Small intestine (tissue), 7 donors: ENCODE data around the gene DSCAML1. TPM values are rescaled to one million over a fixed set of nuclear protein-coding genes. Genes with fewer than 3 reads are reported as not detected.
"Not testable (repeated sequence)": the region's sequence is repeated elsewhere in the genome, so short reads cannot be mapped to it uniquely, and the experiment has no call there.

Experiments
- DNase-seq, 2 donors: peaks; one replicate each; pipeline versions ENCODE4 v3.0.0 to v3.0.0-alpha.2; 2013
- FAIRE-seq: peaks from 2 replicates; lab custom pipeline; 2012; peaks lifted over from hg19 to GRCh38; lab: Jason Lieb, UNC
- H3K27ac ChIP-seq, 3 donors: one replicate each; pipeline ENCODE4 v1.5.1; 2013; ENCODE audit warnings: low read length in 2 of 3, mild to moderate bottlenecking in 2 of 3, control low read depth in 1 of 3, inconsistent platforms in 1 of 3, low read depth in 1 of 3, moderate library complexity in 1 of 3
- H3K27me3 ChIP-seq, 3 donors: one replicate each; pipeline ENCODE4 v1.6.1; 2013; ENCODE audit warnings: low read length in 3 of 3, inconsistent platforms in 1 of 3; ENCODE audit not compliant: control insufficient read depth in 3 of 3, insufficient read depth in 3 of 3
- H3K36me3 ChIP-seq, 3 donors: one replicate each; pipeline ENCODE4 v1.6.1; 2013; ENCODE audit warnings: low read length in 3 of 3, inconsistent platforms in 1 of 3, low read depth in 1 of 3, mild to moderate bottlenecking in 1 of 3, moderate library complexity in 1 of 3; ENCODE audit not compliant: control insufficient read depth in 3 of 3, insufficient read depth in 2 of 3
- H3K4me1 ChIP-seq, 3 donors: one replicate each; pipeline ENCODE4 v1.6.1; 2013; ENCODE audit warnings: low read length in 2 of 3, inconsistent platforms in 1 of 3, low read depth in 1 of 3, mild to moderate bottlenecking in 1 of 3, moderate library complexity in 1 of 3; ENCODE audit not compliant: control insufficient read depth in 3 of 3, insufficient read depth in 2 of 3
- H3K4me3 ChIP-seq, 3 donors: one replicate each; pipeline ENCODE4 v1.5.1; 2013; ENCODE audit warnings: low read length in 3 of 3, control low read depth in 1 of 3, inconsistent platforms in 1 of 3, low read depth in 1 of 3, mild to moderate bottlenecking in 1 of 3, moderate library complexity in 1 of 3
- H3K9me3 ChIP-seq, 2 donors: one replicate each; pipeline ENCODE4 v1.6.1; 2013; ENCODE audit warnings: low read depth in 1 of 2, low read length in 1 of 2; ENCODE audit not compliant: control insufficient read depth in 2 of 2, insufficient read depth in 1 of 2
- WGBS, 3 donors: extraction: QIAGEN DNeasy Blood & Tissue Kit; methylation state at CpG; one replicate each; pipeline ENCODE4 v1.1.7; 2013; 5-methylcytosine and 5-hydroxymethylcytosine counted together
- polyA plus RNA-seq, 4 donors: library from polyadenylated mRNA; stranded (reverse) in 3 of 4; unstranded in 1 of 4; fragments of 200-250 nt in 3 of 4; fragments of 120-200 nt in 1 of 4; gene quantifications; one replicate each; pipeline versions ENCODE4 v1.2.1 to v1.2.3, GENCODE V29; 2013
- donor health status: healthy with polysubstance abuse.
- donor health status: control.
- donor health status: control.
- donor health status: Bipolar disorder and iron deficiency.
- donor health status: healthy.

DSCAML1 gene
- polyA plus RNA-seq, 4 donors, result under 0.01 to 3.3 (median 0.22) TPM; not detected in 1

- FAIRE-seq, H3K4me1 ChIP-seq: not testable (repeated sequence)
- H3K36me3 ChIP-seq, result peaks cover 7 to 45% (median 9%) of the 10 kb centered on the region in 3 donors
Measured at GRCh38 chr11:117398618-117399017, 398.4 kb downstream of the DSCAML1 start.

GRCh38 chr11:117396970-117397369, 400.0 kb downstream of the DSCAML1 start:
- no peak for DNase-seq
- no peak overlapping the region for H3K27ac ChIP-seq
- WGBS, 3 donors, result 98 to 99% (median 98%) methylated on average over 8 of the region's 8 CpGs
- H3K4me1 ChIP-seq, result no peaks in the 10 kb centered on the region
- FAIRE-seq, result no peak
- peaks cover 11 to 59% (median 13%) of the 10 kb centered on the region in 3 donors for H3K36me3 ChIP-seq
- H3K4me3 ChIP-seq, result no peak overlapping the region
- peaks cover 0 to 15% of the 10 kb centered on the region in 2 donors for H3K9me3 ChIP-seq
- no peaks in the 10 kb centered on the region for H3K27me3 ChIP-seq

More at GRCh38 chr11:117398618-117399017, 398.4 kb downstream of the DSCAML1 start:
- H3K27me3 ChIP-seq, DNase-seq, H3K27ac ChIP-seq, H3K4me3 ChIP-seq: not testable (repeated sequence)
- 97 to 100% (median 98%) methylated on average over 2 of the region's 2 CpGs for WGBS, 3 donors
- H3K9me3 ChIP-seq, result peaks cover 0 to 15% of the 10 kb centered on the region in 2 donors

- Histone ChIP-seq H3K4me1 (no peaks in the 10 kb centered on the region), H3K4me3 (no peak overlapping the region), H3K27me3 (no peaks in the 10 kb centered on the region), H3K27ac (no peak overlapping the region), H3K9me3 (peaks cover 0 to 15% of the 10 kb centered on the region in 2 donors), H3K36me3 (peaks cover 11 to 73% (median 13%) of the 10 kb centered on the region in 3 donors)
- DNase-seq (no peak), FAIRE-seq (no peak)
- WGBS, 3 donors, result 92 to 94% (median 93%) methylated on average over 4 of the region's 4 CpGs
Measured at GRCh38 chr11:117395476-117395875, 401.5 kb downstream of the DSCAML1 start.

- WGBS, 3 donors, result 91 to 98% (median 96%) methylated on average over 14 of the region's 14 CpGs
- peaks cover 11 to 73% (median 13%) of the 10 kb centered on the region in 3 donors for H3K36me3 ChIP-seq
- FAIRE-seq (no peak), DNase-seq (no peak)
- no peaks in the 10 kb centered on the region for H3K27me3 ChIP-seq
- H3K9me3 ChIP-seq, result peaks cover 0 to 15% of the 10 kb centered on the region in 2 donors
- no peak overlapping the region for H3K4me3 ChIP-seq
- H3K4me1 ChIP-seq, result no peaks in the 10 kb centered on the region
- no peak overlapping the region for H3K27ac ChIP-seq
Measured at GRCh38 chr11:117394221-117394925, 402.6 kb downstream of the DSCAML1 start.

- Histone ChIP-seq H3K4me3 (no peak overlapping the region), H3K36me3 (peaks cover 9 to 67% (median 11%) of the 10 kb centered on the region in 3 donors), H3K27me3 (no peaks in the 10 kb centered on the region), H3K9me3 (peaks cover 0 to 5% of the 10 kb centered on the region in 2 donors), H3K4me1 (no peaks in the 10 kb centered on the region), H3K27ac (no peak overlapping the region)
- DNase-seq, result no peak
- WGBS, 3 donors, result 95 to 99% (median 97%) methylated on average over 8 of the region's 8 CpGs
- no peak for FAIRE-seq
Measured at GRCh38 chr11:117392979-117393378, 404.0 kb downstream of the DSCAML1 start.

- DNase-seq (no peak), FAIRE-seq (no peak)
- H3K36me3 ChIP-seq, result peaks cover 10 to 68% (median 11%) of the 10 kb centered on the region in 3 donors
- peaks cover 0 to 4% of the 10 kb centered on the region in 2 donors for H3K9me3 ChIP-seq
- H3K27me3 ChIP-seq, result no peaks in the 10 kb centered on the region
- H3K27ac ChIP-seq, result no peak overlapping the region
- 88 to 91% (median 88%) methylated on average over 12 of the region's 12 CpGs for WGBS, 3 donors
- H3K4me3 ChIP-seq, result no peak overlapping the region
- no peaks in the 10 kb centered on the region for H3K4me1 ChIP-seq
Measured at GRCh38 chr11:117392001-117392690, 404.9 kb downstream of the DSCAML1 start.

GRCh38 chr11:117391181-117391580, 405.8 kb downstream of the DSCAML1 start:
- no peak for FAIRE-seq
- no peak for DNase-seq

GRCh38 chr11:117390743-117391142, 406.3 kb downstream of the DSCAML1 start:
- Histone ChIP-seq H3K27ac (no peak overlapping the region), H3K36me3 (peaks cover 7 to 65% (median 12%) of the 10 kb centered on the region in 3 donors), H3K4me1 (no peaks in the 10 kb centered on the region), H3K27me3 (no peaks in the 10 kb centered on the region), H3K9me3 (no peaks in the 10 kb centered on the region), H3K4me3 (no peak overlapping the region)
- no peak for DNase-seq
- no peak for FAIRE-seq
- WGBS, 3 donors, result 95 to 97% (median 96%) methylated on average over 8 of the region's 8 CpGs

More at GRCh38 chr11:117391181-117391580, 405.8 kb downstream of the DSCAML1 start:
- Histone ChIP-seq H3K4me3 (no peak overlapping the region), H3K27me3 (no peaks in the 10 kb centered on the region), H3K4me1 (no peaks in the 10 kb centered on the region), H3K9me3 (no peaks in the 10 kb centered on the region), H3K36me3 (peaks cover 8 to 66% (median 12%) of the 10 kb centered on the region in 3 donors), H3K27ac (no peak overlapping the region)
- 93 to 96% (median 96%) methylated on average over 8 of the region's 8 CpGs for WGBS, 3 donors
